Measurements from ENCODE around the gene SRGAP3.

The SRGAP3 gene

DNA sequence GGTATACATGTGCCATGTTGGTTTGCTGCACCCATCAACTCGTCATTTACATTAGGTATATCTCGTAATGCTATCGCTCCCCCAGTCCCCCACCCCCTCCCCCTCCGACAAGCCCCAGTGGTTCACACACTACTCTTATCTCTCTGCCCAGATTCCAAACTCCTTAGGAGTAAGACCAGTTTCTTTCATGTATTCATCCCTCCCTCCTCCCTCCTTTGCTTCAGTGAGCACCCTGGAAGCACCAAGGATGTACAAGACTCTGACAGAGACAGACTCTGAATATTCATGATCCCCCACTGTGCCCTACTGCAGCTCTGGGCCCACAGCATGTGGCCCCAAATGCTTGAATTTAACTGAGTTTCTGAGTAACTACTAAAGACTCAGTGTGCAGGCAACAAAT is 172.4 kb downstream of the SRGAP3 start:
- no peak for DNase-seq

DNA sequence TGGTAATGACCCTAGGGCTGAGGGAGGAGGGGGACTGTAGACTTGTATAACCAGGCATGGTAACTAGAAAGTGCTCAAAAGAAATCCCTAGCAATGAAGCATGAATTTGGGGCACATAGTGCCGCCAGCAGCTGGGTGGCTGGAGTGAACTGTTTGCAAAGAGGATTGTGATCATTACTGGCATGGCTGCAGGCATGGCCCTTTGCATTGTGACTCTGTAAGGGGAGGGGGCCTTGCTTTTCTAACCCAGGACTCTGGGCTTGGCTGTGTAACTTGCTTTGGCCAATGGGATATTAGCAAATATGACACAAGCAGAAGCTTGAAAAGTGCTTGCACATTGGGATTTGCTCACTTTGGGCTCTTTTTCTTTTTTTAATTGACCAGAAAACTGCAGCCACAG is 173.7 kb downstream of the SRGAP3 start:
- DNase-seq: no peak

GRCh38 chr3:9074079-9074478 is 175.4 kb downstream of the SRGAP3 start:
- no peak for DNase-seq

DNA sequence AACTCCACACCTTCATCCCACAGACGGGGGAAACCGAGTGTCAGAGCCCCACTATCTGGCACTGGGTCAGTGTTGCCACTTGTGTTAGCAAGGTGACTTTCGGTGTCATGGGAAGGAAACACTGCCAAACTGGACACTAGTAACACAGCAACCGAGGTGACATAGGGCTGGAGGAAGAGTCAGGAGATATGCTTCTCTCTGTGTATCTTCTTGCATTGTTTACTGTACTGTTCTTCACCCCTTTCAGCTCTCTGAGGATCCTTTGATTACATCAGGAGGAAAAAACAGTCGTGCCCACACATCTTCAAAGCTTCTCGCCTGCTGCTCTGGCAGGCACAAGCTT is 176.8 kb downstream of the SRGAP3 start:
- DNase-seq: no peak

DNA sequence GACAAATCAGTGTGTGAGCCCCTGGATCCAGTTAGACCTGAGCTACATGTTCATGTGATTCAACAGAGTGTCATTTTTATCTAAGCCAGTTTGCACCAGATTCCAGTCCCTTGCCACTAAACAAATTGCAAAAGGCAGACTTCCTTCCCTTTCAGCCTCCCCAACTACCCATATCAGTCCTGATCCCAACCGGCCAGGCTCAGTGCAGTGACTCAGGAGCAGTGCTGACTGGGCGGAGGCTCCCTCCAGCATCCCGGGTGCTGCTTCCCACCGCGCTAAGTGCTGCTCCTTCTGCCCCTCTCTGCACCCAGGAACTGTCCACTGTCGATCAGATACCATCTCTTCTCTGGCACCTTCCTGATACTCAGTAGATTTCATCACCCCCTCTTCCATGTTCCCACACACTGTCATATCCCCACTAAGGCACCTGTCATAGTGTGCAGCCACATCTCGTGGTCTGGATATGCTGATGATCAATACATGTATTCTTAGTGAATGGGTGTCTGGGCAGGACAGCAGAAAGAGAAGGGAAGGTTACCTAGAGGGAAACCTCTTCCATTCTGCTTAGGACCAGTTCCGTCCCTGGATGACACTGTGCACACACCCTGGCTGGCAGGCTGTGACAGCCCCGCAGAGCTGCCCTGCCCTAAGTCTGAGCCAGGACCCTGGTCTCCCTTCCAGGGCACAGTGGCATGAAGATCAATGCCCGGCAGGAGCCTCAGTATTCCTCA is 177.3 kb downstream of the SRGAP3 start:
- no peak for DNase-seq

- no peak for DNase-seq
These were observed 178.5 kb downstream of the SRGAP3 start for GRCh38 chr3:9070961-9071360.

DNA sequence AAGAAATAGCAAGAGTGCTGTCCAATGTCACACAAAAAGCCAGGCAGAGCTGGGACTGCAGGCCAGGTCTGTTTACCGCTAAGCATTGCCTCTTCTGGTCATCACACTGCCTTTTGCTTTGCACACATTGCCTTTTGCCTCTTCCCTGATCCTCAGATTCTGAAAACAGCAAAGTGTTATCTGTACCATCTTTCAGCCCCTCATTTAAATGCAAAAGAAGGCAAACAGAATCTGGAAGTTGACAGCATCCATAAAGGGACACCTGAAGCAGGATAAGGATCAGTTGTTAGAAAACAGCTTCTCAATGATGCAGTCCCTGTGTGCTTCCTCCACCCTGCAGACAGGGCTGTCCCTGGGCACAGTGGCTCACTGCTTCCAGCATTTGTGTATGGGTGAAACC is 179.5 kb downstream of the SRGAP3 start:
- DNase-seq: no peak

DNA sequence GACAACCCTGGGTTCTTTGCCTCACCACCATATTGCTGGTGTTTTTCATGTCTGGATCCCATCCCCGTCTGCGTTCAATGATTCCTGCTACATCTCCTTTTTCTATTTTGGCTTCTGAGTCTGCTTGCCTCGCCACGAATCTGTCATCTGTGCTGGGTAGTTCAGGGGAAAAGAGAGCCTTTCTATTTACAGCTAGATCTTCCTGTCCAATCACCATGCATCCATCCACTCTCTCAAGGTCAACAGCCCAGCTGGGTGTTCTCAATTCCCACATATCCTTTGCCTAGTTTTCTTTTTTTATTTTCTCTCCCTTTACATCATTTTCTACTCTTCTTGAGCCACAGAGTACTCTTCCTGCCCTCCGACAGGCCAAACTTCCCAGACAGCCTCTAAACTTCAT is 181.4 kb downstream of the SRGAP3 start:
- DNase-seq: no peak

DNA sequence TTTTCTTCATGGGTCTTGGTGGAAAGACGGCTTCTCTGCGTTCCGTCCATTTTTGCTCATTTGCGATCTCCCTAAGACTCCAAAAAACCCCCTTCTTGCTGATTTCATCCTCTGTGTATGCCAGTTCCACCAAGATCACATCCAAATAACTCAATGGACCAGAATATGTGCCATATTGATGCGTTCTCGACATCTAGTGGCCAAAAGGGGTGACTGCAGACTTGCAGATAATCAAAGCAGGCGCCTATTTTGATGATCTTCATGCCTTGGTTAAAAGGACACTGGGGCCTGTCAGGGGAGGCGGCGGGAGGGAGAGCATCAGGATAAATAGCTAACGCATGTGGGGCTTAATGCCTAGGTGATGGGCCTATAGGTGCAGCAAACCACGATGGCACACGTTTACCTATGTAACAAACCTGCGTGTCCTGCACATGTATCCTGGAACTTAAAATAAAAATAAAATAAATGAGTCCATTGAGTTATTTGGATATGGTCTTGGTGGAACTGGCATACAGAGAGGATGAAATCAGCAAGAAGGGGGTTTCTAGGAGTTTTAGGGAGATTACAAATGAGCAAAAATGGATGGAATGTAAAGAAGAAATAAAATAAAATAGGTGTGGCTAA is 182.0 kb downstream of the SRGAP3 start:
- DNase-seq: no peak

DNA sequence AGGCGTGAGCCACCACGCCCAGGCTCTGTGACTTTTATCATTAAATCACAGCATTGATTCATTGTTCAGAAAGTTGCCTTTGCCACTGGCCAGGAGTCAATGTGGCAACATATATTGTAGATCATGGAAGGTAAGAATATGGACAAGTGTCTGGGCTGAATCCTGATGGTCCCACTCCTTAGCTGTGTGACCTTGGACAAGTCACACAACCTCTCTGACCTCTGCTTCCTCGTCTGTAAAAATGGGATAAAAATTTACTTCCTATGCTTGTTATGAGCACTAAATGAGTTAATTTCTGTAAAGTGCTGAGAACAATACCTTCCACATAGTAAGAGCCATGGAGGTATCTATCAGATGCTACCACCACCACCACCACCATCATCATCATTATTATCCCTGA is 182.7 kb downstream of the SRGAP3 start:
- no peak for DNase-seq

- DNase-seq: no peak
These were observed 183.3 kb downstream of the SRGAP3 start for GRCh38 chr3:9066141-9066540.

GRCh38 chr3:9064850-9065249 is 184.6 kb downstream of the SRGAP3 start:
- DNase-seq: no peak

GRCh38 chr3:9064251-9064650 is 185.2 kb downstream of the SRGAP3 start:
- DNase-seq: no peak

DNA sequence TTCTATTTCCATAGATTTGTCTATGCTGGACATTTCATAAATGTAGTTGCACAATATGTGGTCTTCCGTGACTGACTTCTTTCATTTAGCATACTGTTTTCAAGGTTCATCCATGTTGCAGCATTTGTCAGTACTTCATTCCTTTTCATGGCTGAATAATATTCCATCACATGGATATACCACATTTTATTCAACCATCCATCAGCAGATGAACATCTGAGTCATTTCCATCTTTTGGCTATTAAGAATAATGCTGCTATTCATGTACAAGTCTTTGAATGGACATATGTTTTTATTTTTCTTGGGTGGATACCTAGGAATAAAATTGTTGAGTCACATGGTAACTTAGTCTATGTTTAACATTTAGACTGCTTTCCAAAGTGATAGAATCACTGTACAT is 186.9 kb downstream of the SRGAP3 start:
- DNase-seq: no peak

DNA sequence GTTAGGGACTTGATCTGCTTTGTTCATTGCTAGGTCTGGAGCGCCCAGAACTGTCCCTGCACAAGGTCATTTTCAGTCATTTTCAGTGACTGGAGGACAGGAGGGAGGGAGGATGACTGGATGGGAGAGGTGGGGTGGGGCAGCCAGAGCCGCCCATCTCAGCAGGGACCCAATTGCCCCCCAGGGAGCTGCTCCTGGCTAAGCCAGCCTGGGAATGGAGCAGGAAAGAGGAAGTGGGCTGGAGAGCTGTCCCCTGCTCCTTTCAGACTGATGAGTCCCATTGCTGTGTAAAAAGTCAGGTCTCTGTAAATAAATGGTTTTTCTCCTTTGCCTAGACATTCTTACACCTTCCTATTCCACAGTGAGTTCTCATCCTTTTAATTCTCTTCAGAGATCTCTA is 187.8 kb downstream of the SRGAP3 start:
- no peak for DNase-seq

DNA sequence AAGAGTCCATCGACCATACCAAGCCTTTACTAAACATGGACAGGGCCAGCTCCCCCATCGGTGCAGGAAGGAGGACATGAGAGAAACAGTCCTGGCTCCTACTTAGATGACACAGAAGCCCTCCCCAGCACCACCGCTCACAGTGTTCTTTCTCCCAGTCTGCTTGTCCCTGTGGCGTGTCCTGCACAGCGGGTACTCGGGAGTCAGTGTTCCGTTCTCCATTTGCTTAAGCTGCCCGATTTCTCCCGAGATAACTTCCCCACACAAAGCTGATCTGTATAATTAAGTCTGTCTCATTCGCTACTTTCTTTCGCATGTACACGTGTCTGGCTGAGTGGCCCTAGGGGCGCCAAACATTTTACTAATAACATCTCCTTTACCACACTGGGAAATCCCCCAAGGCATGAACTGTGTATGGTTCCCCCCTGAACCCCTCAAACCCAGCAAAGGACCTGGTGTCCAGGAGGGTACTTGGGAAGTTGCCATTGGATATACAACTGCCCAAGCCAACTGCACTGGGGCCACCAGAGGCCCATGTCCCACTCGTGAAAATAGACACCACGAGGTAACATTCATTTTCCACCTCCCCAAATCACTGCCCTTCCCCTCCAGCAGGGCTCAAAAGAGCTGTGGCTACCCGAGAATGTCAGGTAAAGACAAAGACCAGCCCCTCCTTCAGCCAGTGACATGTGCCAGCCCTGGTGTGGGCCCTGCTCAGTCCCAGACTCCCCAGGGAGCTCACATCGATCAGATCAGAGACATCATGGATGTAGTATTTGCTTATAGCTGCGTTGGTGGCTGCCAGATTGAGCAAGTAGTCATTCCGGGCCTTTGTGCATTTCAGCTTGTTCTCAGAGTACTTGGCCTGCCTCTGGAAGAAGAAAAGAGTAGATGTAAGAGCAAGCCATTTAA is 189.7 kb downstream of the SRGAP3 start:
- DNase-seq: no peak

GRCh38 chr3:9056581-9056980 is 192.9 kb downstream of the SRGAP3 start:
- DNase-seq: no peak

DNA sequence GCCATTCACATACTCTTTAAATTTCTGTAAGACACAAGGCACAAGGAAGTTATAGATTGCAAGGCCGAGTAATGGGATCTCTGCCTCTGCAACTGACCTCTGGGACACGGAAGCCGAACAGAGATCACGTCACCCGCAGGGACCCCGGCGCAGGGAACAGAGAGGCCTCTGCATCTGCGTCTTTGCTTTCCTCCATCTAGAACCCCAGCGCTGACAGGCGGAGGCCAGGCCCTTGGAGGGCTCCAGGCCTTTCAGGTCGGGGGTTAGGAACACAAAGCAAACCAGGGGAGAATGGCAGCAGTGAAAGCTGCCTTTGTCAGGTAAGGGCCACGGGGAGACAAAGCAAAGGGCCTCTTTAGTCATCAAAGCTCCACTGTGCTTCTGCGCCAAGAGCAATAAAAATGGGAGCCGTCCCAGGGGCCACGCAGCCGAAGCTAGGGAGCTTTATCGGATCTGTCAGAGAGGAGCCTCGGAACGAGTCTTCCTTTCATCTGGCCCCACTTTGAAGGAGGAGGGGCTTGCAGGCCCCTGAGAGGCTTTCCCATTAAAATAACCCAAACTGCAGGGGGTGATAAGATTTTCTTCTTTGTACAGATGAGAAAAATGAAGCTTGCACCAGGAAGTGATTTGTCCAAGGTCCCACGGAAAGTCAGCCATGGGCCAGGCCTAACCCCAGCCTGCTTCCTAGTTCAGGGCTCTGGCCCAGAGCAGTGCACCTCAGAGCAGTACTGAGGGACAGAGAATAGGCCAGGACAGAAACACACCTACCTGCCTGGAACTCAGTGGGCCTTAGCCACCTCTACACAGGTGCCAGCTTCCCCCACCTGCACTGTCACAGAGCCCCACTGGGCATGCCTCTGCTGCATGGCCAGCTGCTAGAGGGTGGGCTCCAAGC is 201.7 kb downstream of the SRGAP3 start:
- DNase-seq: no peak

DNA sequence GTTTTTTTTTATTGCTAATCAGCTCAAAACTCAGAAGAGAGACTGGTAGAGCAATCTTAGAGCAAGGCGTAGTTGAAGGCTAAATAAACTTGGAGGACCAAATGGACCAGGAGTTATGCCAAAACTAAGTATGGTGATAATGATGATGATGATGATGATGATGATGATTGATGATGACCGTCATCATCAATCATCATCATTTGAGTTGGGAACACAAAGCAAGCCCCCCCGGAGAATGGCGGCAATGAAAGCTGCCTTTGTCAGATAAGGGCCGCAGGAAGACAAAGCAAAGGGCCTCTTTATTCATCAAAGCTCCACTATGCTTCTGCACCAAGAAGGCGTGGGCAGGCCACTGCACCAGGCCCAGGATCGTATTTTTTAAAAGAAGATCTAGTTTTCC is 204.1 kb downstream of the SRGAP3 start:
- DNase-seq: no peak

DNA sequence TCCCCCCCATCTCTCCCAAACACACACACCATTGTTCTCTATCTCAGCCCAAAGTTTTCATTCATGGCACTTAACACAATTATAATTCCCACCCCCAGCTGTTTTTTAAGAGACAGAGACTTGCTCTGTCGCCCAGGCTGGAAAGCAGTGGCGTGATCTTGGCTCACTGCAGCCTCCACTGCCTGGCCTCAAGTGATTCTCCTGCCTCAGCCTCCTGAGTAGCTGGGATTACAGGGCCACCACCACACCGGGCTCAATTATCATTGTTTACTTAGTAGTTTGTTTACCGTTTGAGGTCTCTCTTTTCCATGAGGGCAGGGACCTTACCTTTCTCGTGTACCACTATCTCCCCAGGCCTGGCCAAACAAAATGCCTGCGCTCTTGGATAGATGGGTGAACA is 206.4 kb downstream of the SRGAP3 start:
- DNase-seq: no peak

DNA sequence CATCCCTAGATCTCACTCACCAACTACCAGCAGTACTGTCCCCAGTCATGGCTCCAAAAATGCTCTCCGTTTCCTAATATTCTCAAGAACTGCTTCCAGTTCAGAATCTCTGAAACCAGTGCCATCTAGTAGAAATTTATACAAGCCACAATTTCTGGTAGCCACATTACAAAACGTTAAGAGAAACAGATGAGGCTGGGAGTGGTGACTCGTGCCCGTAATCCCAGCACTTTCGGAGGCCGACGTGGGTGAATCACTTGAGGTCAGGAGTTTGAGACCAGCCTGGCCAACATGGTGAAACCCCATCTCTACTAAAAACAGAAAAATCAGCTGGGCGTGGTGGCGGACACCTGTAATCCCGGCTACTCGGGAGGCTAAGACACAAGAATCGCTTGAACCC is 207.8 kb downstream of the SRGAP3 start:
- no peak for DNase-seq

- no peak for DNase-seq
These were observed 208.4 kb downstream of the SRGAP3 start for GRCh38 chr3:9040996-9041395.

GRCh38 chr3:9037144-9037711 is 212.2 kb downstream of the SRGAP3 start:
- DNase-seq: no peak
